Measurements from ENCODE around the gene LRCH4. TPM values are rescaled to one million over a fixed set of nuclear protein-coding genes. Genes with fewer than 3 reads are reported as not detected.

LRCH4 gene
- total RNA-seq, 1 experiment from 2014 or later, result 42.4 TPM

- POLR2A ChIA-PET (ENCODE audit: low non-redundant PET), result no interaction called here
Measured at GRCh38 chr7:100583132-100584053, 2.5 kb downstream of the LRCH4 start.

GRCh38 chr7:100582650-100583049 is 3.3 kb downstream of the LRCH4 start:
- TF ChIP-seq EZH2 (IDR thresholded peaks at IDR 0.05; ENCODE audit: borderline replicate concordance, low read depth, low read length, poor library complexity, severe bottlenecking), result no peak
- TF ChIP-seq CTCF (conservative IDR thresholded peaks at IDR 0.05; ENCODE audit: low read depth, low read length), result no peak
- POLR2A ChIA-PET (ENCODE audit: low non-redundant PET), result no interaction called here
- Histone ChIP-seq H3K4me1 (ENCODE audit: insufficient read depth, low read length, poor library complexity, severe bottlenecking) (peaks cover 19% of the 10 kb centered on the region), H3K9me3 (ENCODE audit: low read depth, low read length, poor library complexity, severe bottlenecking) (no peaks in the 10 kb centered on the region), H3K36me3 (ENCODE audit: insufficient read depth, low read length, poor library complexity, severe bottlenecking) (peaks cover 32% of the 10 kb centered on the region), H3K27me3 (replicated peaks; ENCODE audit: insufficient read depth, low read depth, low read length, poor library complexity) (no peaks in the 10 kb centered on the region), H3K27ac (ENCODE audit: low read depth, low read length, poor library complexity, severe bottlenecking) (no peak overlapping the region), H3K4me3 (ENCODE audit: low read depth, low read length, poor library complexity, severe bottlenecking) (no peak overlapping the region)
- CTCF ChIA-PET, result no interaction called here
- intact Hi-C loops (cut with micrococcal nuclease; ENCODE audit: unreplicated experiment), result loop anchor here (10.0 kb wide), 1 partner anchor 92 kb away; the partner anchor contains the start of gene GNB2
- no peak for DNase-seq (ENCODE audit: low spot score)
- no TSS peak for BruUV-seq (replicated peaks)

More at GRCh38 chr7:100583132-100584053, 2.5 kb downstream of the LRCH4 start:
- TF ChIP-seq EZH2 (IDR thresholded peaks at IDR 0.05; ENCODE audit: borderline replicate concordance, low read depth, low read length, poor library complexity, severe bottlenecking), result no peak
- TF ChIP-seq CTCF (conservative IDR thresholded peaks at IDR 0.05; ENCODE audit: low read depth, low read length), result no peak
- Histone ChIP-seq H3K27ac (ENCODE audit: low read depth, low read length, poor library complexity, severe bottlenecking) (peak overlapping the region; percentile 96), H3K4me3 (ENCODE audit: low read depth, low read length, poor library complexity, severe bottlenecking) (no peak overlapping the region), H3K4me1 (ENCODE audit: insufficient read depth, low read length, poor library complexity, severe bottlenecking) (peaks cover 19% of the 10 kb centered on the region), H3K9me3 (ENCODE audit: low read depth, low read length, poor library complexity, severe bottlenecking) (no peaks in the 10 kb centered on the region), H3K27me3 (replicated peaks; ENCODE audit: insufficient read depth, low read depth, low read length, poor library complexity) (no peaks in the 10 kb centered on the region), H3K36me3 (ENCODE audit: insufficient read depth, low read length, poor library complexity, severe bottlenecking) (peaks cover 31% of the 10 kb centered on the region)
- no peak for DNase-seq (ENCODE audit: low spot score)
- TSS peak; percentile 13 for BruUV-seq (replicated peaks)
- intact Hi-C loops (cut with micrococcal nuclease; ENCODE audit: unreplicated experiment), result loop anchor here (10.0 kb wide), 1 partner anchor 91 kb away; the partner anchor contains the start of gene GNB2
- CTCF ChIA-PET, result no interaction called here

GRCh38 chr7:100582041-100582579 is 3.8 kb downstream of the LRCH4 start:
- ChIA-PET POLR2A (ENCODE audit: low non-redundant PET) (no interaction called here), CTCF (no interaction called here)
- intact Hi-C loops (cut with micrococcal nuclease; ENCODE audit: unreplicated experiment), result loop anchor here (10.0 kb wide), 1 partner anchor 93 kb away; the partner anchor contains the start of gene GNB2
- H3K9me3 ChIP-seq (ENCODE audit: low read depth, low read length, poor library complexity, severe bottlenecking), result no peaks in the 10 kb centered on the region
- no TSS peak for BruUV-seq (replicated peaks)
- DNase-seq (ENCODE audit: low spot score), result no peak
- H3K27ac ChIP-seq (ENCODE audit: low read depth, low read length, poor library complexity, severe bottlenecking), result no peak overlapping the region
- no peak for TF ChIP-seq CTCF (conservative IDR thresholded peaks at IDR 0.05; ENCODE audit: low read depth, low read length)
- TF ChIP-seq EZH2 (IDR thresholded peaks at IDR 0.05; ENCODE audit: borderline replicate concordance, low read depth, low read length, poor library complexity, severe bottlenecking), result no peak
- H3K4me1 ChIP-seq (ENCODE audit: insufficient read depth, low read length, poor library complexity, severe bottlenecking), result peaks cover 19% of the 10 kb centered on the region
- peaks cover 32% of the 10 kb centered on the region for H3K36me3 ChIP-seq (ENCODE audit: insufficient read depth, low read length, poor library complexity, severe bottlenecking)
- no peak overlapping the region for H3K4me3 ChIP-seq (ENCODE audit: low read depth, low read length, poor library complexity, severe bottlenecking)
- H3K27me3 ChIP-seq (replicated peaks; ENCODE audit: insufficient read depth, low read depth, low read length, poor library complexity), result no peaks in the 10 kb centered on the region

All from A673 (cell line).